ENCODE results near the gene RAP1GAP.

RAP1GAP gene

GRCh38 chr1:21599402-21599801 is 69.8 kb downstream of the RAP1GAP start:
- H3K4me3 ChIP-seq (ENCODE audit: low read depth, low read length), result no peak overlapping the region
- no peak for DNase-seq (ENCODE audit: low read depth)

GRCh38 chr1:21598904-21599303 is 70.3 kb downstream of the RAP1GAP start:
- H3K4me3 ChIP-seq (ENCODE audit: low read depth, low read length), result no peak overlapping the region
- no peak for DNase-seq (ENCODE audit: low read depth)

GRCh38 chr1:21598417-21598816 is 70.7 kb downstream of the RAP1GAP start:
- H3K4me3 ChIP-seq (ENCODE audit: low read depth, low read length), result no peak overlapping the region
- DNase-seq (ENCODE audit: low read depth), result no peak

- H3K4me3 ChIP-seq (ENCODE audit: low read depth, low read length), result no peak overlapping the region
- no peak for DNase-seq (ENCODE audit: low read depth)
Observed at GRCh38 chr1:21597753-21598152, 71.4 kb downstream of the RAP1GAP start.

GRCh38 chr1:21596628-21597027 is 72.5 kb downstream of the RAP1GAP start:
- no peak for DNase-seq (ENCODE audit: low read depth)

GRCh38 chr1:21596174-21596573 is 73.0 kb downstream of the RAP1GAP start:
- H3K4me3 ChIP-seq (ENCODE audit: low read depth, low read length), result no peak overlapping the region
- DNase-seq (ENCODE audit: low read depth), result no peak

More at GRCh38 chr1:21596628-21597027, 72.5 kb downstream of the RAP1GAP start:
- no peak overlapping the region for H3K4me3 ChIP-seq (ENCODE audit: low read depth, low read length)

- H3K4me3 ChIP-seq (ENCODE audit: low read depth, low read length), result no peak overlapping the region
- DNase-seq (ENCODE audit: low read depth), result no peak
Observed at GRCh38 chr1:21594935-21595897, 73.9 kb downstream of the RAP1GAP start.

GRCh38 chr1:21594501-21594900 is 74.7 kb downstream of the RAP1GAP start:
- no peak for DNase-seq (ENCODE audit: low read depth)
- H3K4me3 ChIP-seq (ENCODE audit: low read depth, low read length), result no peak overlapping the region

- no peak for DNase-seq (ENCODE audit: low read depth)
- no peak overlapping the region for H3K4me3 ChIP-seq (ENCODE audit: low read depth, low read length)
Observed at GRCh38 chr1:21593231-21593630, 75.9 kb downstream of the RAP1GAP start.

GRCh38 chr1:21592086-21592865 is 76.9 kb downstream of the RAP1GAP start:
- DNase-seq (ENCODE audit: low read depth), result no peak
- H3K4me3 ChIP-seq (ENCODE audit: low read depth, low read length), result no peak overlapping the region

GRCh38 chr1:21590934-21591333 is 78.2 kb downstream of the RAP1GAP start:
- no peak overlapping the region for H3K4me3 ChIP-seq (ENCODE audit: low read depth, low read length)
- DNase-seq (ENCODE audit: low read depth), result no peak

GRCh38 chr1:21590126-21590880 is 78.9 kb downstream of the RAP1GAP start:
- H3K4me3 ChIP-seq (ENCODE audit: low read depth, low read length), result no peak overlapping the region
- DNase-seq (ENCODE audit: low read depth), result no peak

- no peak overlapping the region for H3K4me3 ChIP-seq (ENCODE audit: low read depth, low read length)
- DNase-seq (ENCODE audit: low read depth), result no peak
Observed at GRCh38 chr1:21589618-21590017, 79.5 kb downstream of the RAP1GAP start.

- DNase-seq (ENCODE audit: low read depth), result no peak
- no peak overlapping the region for H3K4me3 ChIP-seq (ENCODE audit: low read depth, low read length)
Observed at GRCh38 chr1:21587602-21587953, 81.6 kb downstream of the RAP1GAP start.

GRCh38 chr1:21586846-21587601 is 82.1 kb downstream of the RAP1GAP start:
- peak; percentile 54 for DNase-seq (ENCODE audit: low read depth)
- H3K4me3 ChIP-seq (ENCODE audit: low read depth, low read length), result no peak overlapping the region

- no peak for DNase-seq (ENCODE audit: low read depth)
- H3K4me3 ChIP-seq (ENCODE audit: low read depth, low read length), result no peak overlapping the region
Observed at GRCh38 chr1:21586222-21586621, 82.9 kb downstream of the RAP1GAP start.

GRCh38 chr1:21585037-21585436 is 84.1 kb downstream of the RAP1GAP start:
- H3K4me3 ChIP-seq (ENCODE audit: low read depth, low read length), result no peak overlapping the region
- no peak for DNase-seq (ENCODE audit: low read depth)

- DNase-seq (ENCODE audit: low read depth), result no peak
- H3K4me3 ChIP-seq (ENCODE audit: low read depth, low read length), result no peak overlapping the region
Observed at GRCh38 chr1:21584096-21584495, 85.1 kb downstream of the RAP1GAP start.

- no peak overlapping the region for H3K4me3 ChIP-seq (ENCODE audit: low read depth, low read length)
- DNase-seq (ENCODE audit: low read depth), result no peak
Observed at GRCh38 chr1:21579791-21580190, 89.4 kb downstream of the RAP1GAP start.
